Measurements from ENCODE around the gene PTPN2. TPM values are rescaled to one million over a fixed set of nuclear protein-coding genes. Genes with fewer than 3 reads are reported as not detected.

Gene PTPN2
- total RNA-seq, 1 donor from 2014 or later, result 81.8 TPM

- Histone ChIP-seq H3K27ac (no peak overlapping the region), H3K9me3 (no peaks in the 10 kb centered on the region), H3K4me1 (no peaks in the 10 kb centered on the region), H3K36me3 (peaks cover 0 to 2% of the 10 kb centered on the region in 2 donors), H3K4me3 (no peak overlapping the region), H3K27me3 (no peaks in the 10 kb centered on the region)
- intact Hi-C loops (cut with DNase I), result no loop called here
- no peak for DNase-seq (ENCODE audit: low spot score in 2 of 2)
- TF ChIP-seq, protein P1, sequence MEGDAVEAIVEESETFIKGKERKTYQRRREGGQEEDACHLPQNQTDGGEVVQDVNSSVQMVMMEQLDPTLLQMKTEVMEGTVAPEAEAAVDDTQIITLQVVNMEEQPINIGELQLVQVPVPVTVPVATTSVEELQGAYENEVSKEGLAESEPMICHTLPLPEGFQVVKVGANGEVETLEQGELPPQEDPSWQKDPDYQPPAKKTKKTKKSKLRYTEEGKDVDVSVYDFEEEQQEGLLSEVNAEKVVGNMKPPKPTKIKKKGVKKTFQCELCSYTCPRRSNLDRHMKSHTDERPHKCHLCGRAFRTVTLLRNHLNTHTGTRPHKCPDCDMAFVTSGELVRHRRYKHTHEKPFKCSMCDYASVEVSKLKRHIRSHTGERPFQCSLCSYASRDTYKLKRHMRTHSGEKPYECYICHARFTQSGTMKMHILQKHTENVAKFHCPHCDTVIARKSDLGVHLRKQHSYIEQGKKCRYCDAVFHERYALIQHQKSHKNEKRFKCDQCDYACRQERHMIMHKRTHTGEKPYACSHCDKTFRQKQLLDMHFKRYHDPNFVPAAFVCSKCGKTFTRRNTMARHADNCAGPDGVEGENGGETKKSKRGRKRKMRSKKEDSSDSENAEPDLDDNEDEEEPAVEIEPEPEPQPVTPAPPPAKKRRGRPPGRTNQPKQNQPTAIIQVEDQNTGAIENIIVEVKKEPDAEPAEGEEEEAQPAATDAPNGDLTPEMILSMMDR (IDR thresholded peaks at IDR 0.05), result no peak
Observed at GRCh38 chr18:12786669-12787068, 97.4 kb downstream of the PTPN2 start.

DNA sequence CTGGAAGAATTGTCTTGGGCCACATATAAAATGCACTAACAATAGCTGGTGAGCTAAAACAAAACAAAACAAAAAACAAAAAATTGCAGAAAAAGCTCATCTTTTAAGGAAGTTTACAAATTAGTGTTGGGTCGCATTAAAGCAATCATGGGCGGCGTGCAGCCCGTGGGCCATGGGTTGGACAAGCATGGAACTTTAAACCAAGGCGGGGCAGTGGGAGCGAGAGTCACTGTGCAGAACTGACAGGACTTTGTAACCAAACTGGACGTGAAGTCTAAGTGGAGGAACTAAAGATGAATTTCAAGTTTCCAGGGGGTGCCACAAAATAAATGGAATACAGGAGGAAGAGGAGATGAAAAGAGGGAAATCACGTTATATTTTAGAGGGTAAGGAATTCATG, 100.5 kb downstream of the PTPN2 start:
- Histone ChIP-seq H3K36me3 (peaks cover 0 to 2% of the 10 kb centered on the region in 2 donors), H3K4me3 (no peak overlapping the region), H3K27ac (no peak overlapping the region), H3K27me3 (no peaks in the 10 kb centered on the region), H3K9me3 (no peaks in the 10 kb centered on the region), H3K4me1 (no peaks in the 10 kb centered on the region)
- TF ChIP-seq, protein P1 (IDR thresholded peaks at IDR 0.05), result no peak
- intact Hi-C loops (cut with DNase I), result no loop called here
- DNase-seq (ENCODE audit: low spot score in 2 of 2), result no peak

- TF ChIP-seq, protein P1 (IDR thresholded peaks at IDR 0.05), result no peak
- Histone ChIP-seq H3K27ac (no peak overlapping the region), H3K27me3 (no peaks in the 10 kb centered on the region), H3K36me3 (peaks cover 0 to 2% of the 10 kb centered on the region in 2 donors), H3K4me1 (no peaks in the 10 kb centered on the region), H3K9me3 (no peaks in the 10 kb centered on the region), H3K4me3 (no peak overlapping the region)
- intact Hi-C loops (cut with DNase I), result no loop called here
- DNase-seq (ENCODE audit: low spot score in 2 of 2), result no peak
Observed at GRCh38 chr18:12782521-12782920, 101.5 kb downstream of the PTPN2 start.

DNA sequence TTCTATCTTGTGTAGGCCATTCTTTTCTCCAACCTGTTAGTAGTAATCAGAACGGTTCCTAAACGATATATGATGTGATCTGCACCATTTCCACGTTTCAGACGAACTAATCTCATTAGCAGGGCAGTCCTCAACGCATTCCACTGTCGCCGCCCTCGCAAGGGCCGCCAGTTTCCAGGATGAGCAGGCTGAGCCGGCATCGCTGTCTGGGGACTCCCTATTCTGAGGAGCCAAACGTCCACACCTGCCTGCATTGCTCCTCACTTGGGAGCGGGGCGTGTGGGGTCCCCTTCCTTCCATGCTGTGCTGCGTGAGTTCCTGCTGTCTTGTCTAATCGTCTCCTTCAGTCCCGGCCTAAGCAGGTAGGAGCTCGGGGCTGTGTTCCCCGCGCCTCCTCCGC, 104.6 kb downstream of the PTPN2 start:
- H3K4me3 ChIP-seq, result no peak overlapping the region
- H3K27ac ChIP-seq, result no peak overlapping the region
- H3K27me3 ChIP-seq, result no peaks in the 10 kb centered on the region
- no peaks in the 10 kb centered on the region for H3K9me3 ChIP-seq
- no peaks in the 10 kb centered on the region for H3K36me3 ChIP-seq
- no peaks in the 10 kb centered on the region for H3K4me1 ChIP-seq
- intact Hi-C loops (cut with DNase I), result no loop called here
- no peak for DNase-seq (ENCODE audit: low spot score in 2 of 2)
- TF ChIP-seq, protein P1 (IDR thresholded peaks at IDR 0.05), result no peak

GRCh38 chr18:12779043-12779442, 105.0 kb downstream of the PTPN2 start:
- Histone ChIP-seq H3K4me1 (no peaks in the 10 kb centered on the region), H3K9me3 (no peaks in the 10 kb centered on the region), H3K27me3 (no peaks in the 10 kb centered on the region), H3K27ac (no peak overlapping the region), H3K4me3 (no peak overlapping the region), H3K36me3 (no peaks in the 10 kb centered on the region)
- DNase-seq (ENCODE audit: low spot score in 2 of 2), result no peak
- intact Hi-C loops (cut with DNase I), result no loop called here
- TF ChIP-seq, protein P1 (IDR thresholded peaks at IDR 0.05), result no peak

- intact Hi-C loops (cut with DNase I), result no loop called here
- Histone ChIP-seq H3K27ac (no peak overlapping the region), H3K9me3 (no peaks in the 10 kb centered on the region), H3K27me3 (no peaks in the 10 kb centered on the region), H3K4me1 (no peaks in the 10 kb centered on the region), H3K36me3 (no peaks in the 10 kb centered on the region), H3K4me3 (peak overlapping the region in 1 of 2 donors; percentile 50)
- TF ChIP-seq, protein P1 (IDR thresholded peaks at IDR 0.05), result no peak
- no peak for DNase-seq (ENCODE audit: low spot score in 2 of 2)
Observed at GRCh38 chr18:12777500-12777944, 106.5 kb downstream of the PTPN2 start.

Measured in ascending aorta (tissue), 2 donors.